Transverse colon (tissue), 4 donors: Measurements from ENCODE around the gene MSH4.

Experiments used
- POLR2AphosphoS5 ChIP-seq, 3 donors: sonication (generic); formaldehyde crosslinking; IDR thresholded peaks; one replicate each; pipeline ENCODE4 v1.6.1; 2016; ENCODE audit warnings: antibody characterized with exemption in 3 of 3
- TF ChIP-seq, protein P1 (sequence below), 5 experiments: fragments of 200-600 bp in 3 of 5; fragments of 450-650 bp in 2 of 5; sonication (generic) in 3 of 5; IDR thresholded peaks; 1 replicate in 2 of 5; 2 replicates in 3 of 5; pipeline ENCODE4 v1.5.1; 2016 to 2017; ENCODE audit warnings: antibody characterized with exemption in 5 of 5, inconsistent platforms in 3 of 5, mild to moderate bottlenecking in 2 of 5, moderate library complexity in 1 of 5

DNA sequence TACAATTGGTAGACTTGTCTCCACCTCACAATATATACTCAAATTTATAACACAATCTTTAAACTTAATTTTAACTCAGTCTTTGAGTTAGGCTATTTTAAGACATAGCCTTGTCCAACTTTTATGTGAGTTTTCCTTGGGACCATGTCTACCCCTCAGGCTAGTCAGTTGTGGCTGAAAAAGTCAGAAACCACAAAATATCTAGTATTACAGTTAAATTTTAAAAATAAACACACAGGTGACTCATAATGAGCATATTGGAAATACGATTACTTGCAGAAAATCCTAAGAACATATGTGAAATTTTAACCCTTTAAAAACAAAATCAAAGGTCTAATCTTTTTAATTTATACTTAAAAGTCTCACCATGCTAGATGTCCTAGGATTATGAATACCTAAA is 140.4 kb downstream of the MSH4 start:
- TF ChIP-seq, protein P1, sequence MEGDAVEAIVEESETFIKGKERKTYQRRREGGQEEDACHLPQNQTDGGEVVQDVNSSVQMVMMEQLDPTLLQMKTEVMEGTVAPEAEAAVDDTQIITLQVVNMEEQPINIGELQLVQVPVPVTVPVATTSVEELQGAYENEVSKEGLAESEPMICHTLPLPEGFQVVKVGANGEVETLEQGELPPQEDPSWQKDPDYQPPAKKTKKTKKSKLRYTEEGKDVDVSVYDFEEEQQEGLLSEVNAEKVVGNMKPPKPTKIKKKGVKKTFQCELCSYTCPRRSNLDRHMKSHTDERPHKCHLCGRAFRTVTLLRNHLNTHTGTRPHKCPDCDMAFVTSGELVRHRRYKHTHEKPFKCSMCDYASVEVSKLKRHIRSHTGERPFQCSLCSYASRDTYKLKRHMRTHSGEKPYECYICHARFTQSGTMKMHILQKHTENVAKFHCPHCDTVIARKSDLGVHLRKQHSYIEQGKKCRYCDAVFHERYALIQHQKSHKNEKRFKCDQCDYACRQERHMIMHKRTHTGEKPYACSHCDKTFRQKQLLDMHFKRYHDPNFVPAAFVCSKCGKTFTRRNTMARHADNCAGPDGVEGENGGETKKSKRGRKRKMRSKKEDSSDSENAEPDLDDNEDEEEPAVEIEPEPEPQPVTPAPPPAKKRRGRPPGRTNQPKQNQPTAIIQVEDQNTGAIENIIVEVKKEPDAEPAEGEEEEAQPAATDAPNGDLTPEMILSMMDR (IDR thresholded peaks at IDR 0.05), result no peak
- TF ChIP-seq POLR2AphosphoS5 (IDR thresholded peaks at IDR 0.05), result no peak
